IMR-90 (cell line): ENCODE data around the gene SERBP1. TPM values are rescaled to one million over a fixed set of nuclear protein-coding genes. Genes with fewer than 3 reads are reported as not detected.
A peak's percentile ranks its signal among the peaks of the same experiment; 100 is the strongest.
"Not testable (repeated sequence)": the region's sequence is repeated elsewhere in the genome, so short reads cannot be mapped to it uniquely, and the experiment has no call there.

Experiments used
- ATAC-seq: fragments of 200-7000 bp; cut with Tn5 transposase; 2 replicates; pipeline ENCODE4 v1.9.1; 2020; ENCODE audit warnings: low read depth, mild to moderate bottlenecking, moderate library complexity
- BruUV-seq: library from RNA; stranded (reverse); fragments of 400-500 nt; replicated peaks from 2 replicates; lab custom pipeline; 2021; lab: Mats Ljungman, UMichigan
- CTCF ChIA-PET: fragments of 300-600 bp; formaldehyde crosslinking; extraction: SDS; loops from one replicate; lab custom pipeline; 2021; ENCODE audit warnings: antibody characterized with exemption; lab: Yijun Ruan, JAX
- POLR2A ChIA-PET: fragments of 300-600 bp; sonication (Branson Sonifier 250); formaldehyde crosslinking; loops from one replicate; lab custom pipeline; 2022; ENCODE audit warnings: antibody characterized with exemption; ENCODE audit not compliant: unreplicated experiment; lab: Charles Lee
- DNase-seq: peaks from one replicate; pipeline ENCODE4 v3.0.0; 2013
- H2AFZ ChIP-seq: replicated peaks from 2 replicates; pipeline ENCODE3; 2013; ENCODE audit warnings: low read length, mild to moderate bottlenecking; ENCODE audit not compliant: poor library complexity
- H2AK5ac ChIP-seq: 2 replicates; pipeline ENCODE4 v1.6.1; 2013; ENCODE audit warnings: low read depth, low read length, inconsistent platforms
- H2AK9ac ChIP-seq: replicated peaks from 2 replicates; pipeline ENCODE3; 2013; ENCODE audit warnings: mild to moderate bottlenecking, low read depth, low read length, moderate library complexity; ENCODE audit not compliant: poor library complexity
- H2BK120ac ChIP-seq: 2 replicates; pipeline ENCODE4 v1.6.1; 2013; ENCODE audit warnings: low read depth, low read length, inconsistent platforms
- H2BK15ac ChIP-seq: 3 replicates; pipeline ENCODE4 v1.6.1; 2013; ENCODE audit warnings: low read depth, low read length, inconsistent platforms
- H2BK20ac ChIP-seq: 2 replicates; pipeline ENCODE4 v1.6.1; 2013; ENCODE audit warnings: low read depth, mild to moderate bottlenecking, inconsistent platforms, low read length, moderate library complexity
- H2BK5ac ChIP-seq: 2 replicates; pipeline ENCODE4 v1.6.1; 2013; ENCODE audit warnings: mild to moderate bottlenecking, low read depth, low read length, inconsistent platforms; ENCODE audit not compliant: poor library complexity, severe bottlenecking
- H3K14ac ChIP-seq: replicated peaks from 2 replicates; pipeline ENCODE4 v1.6.1; 2013; ENCODE audit warnings: low read depth, low read length, inconsistent platforms
- H3K18ac ChIP-seq: 2 replicates; pipeline ENCODE4 v1.6.1; 2013; ENCODE audit warnings: low read depth, low read length, control low read depth
- H3K23ac ChIP-seq: 2 replicates; pipeline ENCODE4 v1.6.1; 2013; ENCODE audit warnings: low read depth, low read length, inconsistent platforms
- H3K27ac ChIP-seq: 2 replicates; pipeline ENCODE4 v1.5.1; 2013; ENCODE audit warnings: mild to moderate bottlenecking, control low read depth, low read length; ENCODE audit not compliant: insufficient read depth
- H3K27me3 ChIP-seq: 2 replicates; pipeline ENCODE4 v1.6.1; 2013; ENCODE audit warnings: low read length; ENCODE audit not compliant: control insufficient read depth, insufficient read depth
- H3K36me3 ChIP-seq: 2 replicates; pipeline ENCODE4 v1.6.1; 2013; ENCODE audit warnings: low read length, mixed read lengths; ENCODE audit not compliant: control insufficient read depth, insufficient read depth
- H3K4ac ChIP-seq: 2 replicates; pipeline ENCODE4 v1.6.1; 2013; ENCODE audit warnings: low read depth, low read length, inconsistent platforms
- H3K4me1 ChIP-seq: 2 replicates; pipeline ENCODE4 v1.6.1; 2013; ENCODE audit warnings: low read length, mixed read lengths; ENCODE audit not compliant: control insufficient read depth, insufficient read depth
- H3K4me2 ChIP-seq: 2 replicates; pipeline ENCODE4 v1.6.1; 2013; ENCODE audit warnings: low read depth, mild to moderate bottlenecking, control low read depth, low read length, moderate library complexity
- H3K4me3 ChIP-seq: 2 replicates; pipeline ENCODE4 v1.5.1; 2013; ENCODE audit warnings: low read depth, mild to moderate bottlenecking, control low read depth, low read length, moderate library complexity; ENCODE audit not compliant: insufficient read depth
- H3K56ac ChIP-seq: 2 replicates; pipeline ENCODE4 v1.6.1; 2013; ENCODE audit warnings: low read length, inconsistent platforms; ENCODE audit not compliant: insufficient read depth; ENCODE audit errors: extremely low read depth
- H3K79me1 ChIP-seq, 2 experiments: 2 replicates each; pipeline ENCODE4 v1.6.1; 2013; ENCODE audit warnings: low read length in 2 of 2, inconsistent platforms in 1 of 2, low read depth in 1 of 2
- H3K9ac ChIP-seq: 2 replicates; pipeline ENCODE4 v1.6.1; 2013; ENCODE audit warnings: low read depth, low read length, control low read depth
- H3K9me1 ChIP-seq: 2 replicates; pipeline ENCODE4 v1.6.1; 2013; ENCODE audit warnings: low read length, inconsistent platforms; ENCODE audit not compliant: insufficient read depth
- H3K9me3 ChIP-seq: 2 replicates; pipeline ENCODE4 v1.6.1; 2013; ENCODE audit warnings: low read length; ENCODE audit not compliant: control insufficient read depth, insufficient read depth
- H4K20me1 ChIP-seq: 2 replicates; pipeline ENCODE4 v1.6.1; 2013; ENCODE audit warnings: low read length, inconsistent platforms; ENCODE audit not compliant: insufficient read depth
- H4K5ac ChIP-seq: 2 replicates; pipeline ENCODE4 v1.6.1; 2013; ENCODE audit warnings: mild to moderate bottlenecking, low read depth, low read length, control low read depth
- H4K8ac ChIP-seq, 2 experiments: 2 replicates each; pipeline ENCODE4 v1.6.1; 2013; ENCODE audit warnings: low read depth in 2 of 2, low read length in 2 of 2, control low read depth in 1 of 2, inconsistent platforms in 1 of 2
- H4K91ac ChIP-seq: 2 replicates; pipeline ENCODE4 v1.6.1; 2013; ENCODE audit warnings: low read depth, low read length, inconsistent platforms; ENCODE audit not compliant: insufficient read depth
- BHLHE40 ChIP-seq: fragments of 150-350 bp; IDR thresholded peaks from 2 replicates; pipeline ENCODE4 v1.6.1; 2016; ENCODE audit warnings: mild to moderate bottlenecking, low read depth, low read length
- USF2 ChIP-seq: fragments of 150-350 bp; IDR thresholded peaks from 2 replicates; pipeline ENCODE4 v1.6.1; 2017; ENCODE audit warnings: mild to moderate bottlenecking, antibody characterized with exemption, low read length, low read depth
- WGBS, 2 experiments: methylation state at CpG; one replicate each; pipeline versions ENCODE4 v1.1.5 to v1.1.7; 2013; ENCODE audit warnings: missing lambda C conversion rate in 2 of 2; ENCODE audit not compliant: insufficient read length in 1 of 2; ENCODE audit errors: extremely low coverage in 2 of 2; 5-methylcytosine and 5-hydroxymethylcytosine counted together
- dilution Hi-C: fragments of 300-500 bp; cut with HindIII; formaldehyde crosslinking; loops from one replicate; pipeline ENCODE4 v1.14.3; 2018; ENCODE audit warnings: low sequenced_read_pairs; ENCODE audit not compliant: unreplicated experiment
- in situ Hi-C: fragments of 300-500 bp; cut with MboI; formaldehyde crosslinking; loops from 3 replicates; pipeline ENCODE4 v1.14.3; 2019; ENCODE audit warnings: low sequenced_read_pairs, inconsistent platforms, mixed read lengths
- intact Hi-C: fragments of 100-400 bp; cut with micrococcal nuclease; formaldehyde crosslinking; loops from 2 replicates; pipeline ENCODE4 v1.10.0; 2022
- polyA plus RNA-seq, 3 experiments: library from polyadenylated mRNA; depleted of rRNA; stranded (reverse); fragments of >200 nt; gene quantifications; 2 replicates each; pipeline ENCODE4 v1.2.3, GENCODE V29; 2012; ENCODE audit warnings: low replicate concordance in 1 of 3
- total RNA-seq: library from RNA; depleted of rRNA; stranded (reverse); fragments of >200 nt; gene quantifications from 2 replicates; pipeline ENCODE4 v1.2.3, GENCODE V29; 2012

Gene SERBP1
- total and polyA plus RNA-seq, 2 of the 4 experiments (the other 2 are of a cell fraction), result 94.1 to 153 TPM

DNA sequence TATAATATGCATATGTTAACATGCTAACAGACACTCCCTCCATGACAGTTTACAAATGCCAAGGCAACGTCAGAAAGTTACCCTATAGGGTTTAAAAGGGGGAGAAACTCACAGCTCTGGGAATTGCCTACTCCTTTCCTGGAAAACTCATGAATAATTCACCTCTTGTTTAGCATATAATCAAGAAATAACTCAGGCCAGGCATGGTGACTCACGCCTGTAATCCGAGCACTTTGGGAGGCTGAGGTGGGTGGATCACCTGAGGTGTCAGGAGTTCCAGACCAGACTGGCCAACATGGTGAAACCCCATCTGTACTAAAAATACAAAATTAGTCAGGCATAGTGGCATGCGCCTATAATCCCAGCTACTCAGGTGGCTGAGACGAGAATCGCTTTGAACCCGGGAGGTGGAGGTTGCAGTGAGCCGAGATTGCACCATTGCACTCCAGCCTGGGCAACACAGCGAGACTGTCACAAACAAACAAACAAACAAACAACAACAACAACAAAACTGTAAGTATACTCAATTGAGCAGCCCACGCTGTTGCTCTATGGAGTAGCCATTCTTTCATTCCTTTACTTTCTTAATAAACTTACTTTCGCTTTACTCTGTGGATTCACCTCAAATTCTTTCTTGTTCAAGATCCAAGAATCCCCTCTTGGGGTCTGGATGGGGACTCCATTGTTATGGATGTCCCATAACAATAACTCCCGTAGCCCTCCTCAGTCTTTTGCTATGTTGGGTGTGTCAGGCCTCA is 30.0 kb downstream of the SERBP1 start:
- H3K9me3 ChIP-seq, intact Hi-C loops, H2AK9ac ChIP-seq, H3K18ac ChIP-seq, dilution Hi-C loops, H3K27ac ChIP-seq, H3K4me1 ChIP-seq, H3K79me1 ChIP-seq, H3K14ac ChIP-seq, H3K9ac ChIP-seq, H2BK120ac ChIP-seq, H2BK20ac ChIP-seq, POLR2A ChIA-PET, H3K4me3 ChIP-seq, H3K56ac ChIP-seq, BruUV-seq, H2AK5ac ChIP-seq, H2BK5ac ChIP-seq, H3K23ac ChIP-seq, H4K20me1 ChIP-seq, H3K4me2 ChIP-seq, CTCF ChIA-PET, H4K8ac ChIP-seq, H4K5ac ChIP-seq, H3K9me1 ChIP-seq, H3K36me3 ChIP-seq, H3K4ac ChIP-seq, H2BK15ac ChIP-seq, H3K27me3 ChIP-seq, H4K91ac ChIP-seq, H2AFZ ChIP-seq: not testable (repeated sequence)
- in situ Hi-C loops, result loop anchor here (25.0 kb wide), 1 partner anchor 362 kb away; no protein-coding TSS in a partner anchor
- DNase-seq (peak; percentile 77), ATAC-seq (peak; percentile 66)
- no CpG with 5 or more reads among the region's 12 CpGs for WGBS, 2 experiments
- TF ChIP-seq BHLHE40, result peak; percentile 44; the same call in 1 of the 2 replicates
- 0 out of 2 replicates have a peak, but pooled peaks have one; percentile 16 for TF ChIP-seq USF2
